ENCODE data around the gene GOLT1B. TPM values are rescaled to one million over a fixed set of nuclear protein-coding genes. Genes with fewer than 3 reads are reported as not detected.

GOLT1B gene
- total and polyA plus RNA-seq, 2 of the 8 experiments (the other 6 are each of a cell fraction or from before 2014, with no cell fraction given) = 18.3 to 38.3 TPM

- no peak for TF ChIP-seq CHD7 (IDR thresholded peaks at IDR 0.05; ENCODE audit: insufficient replicate concordance, low read length)
- TF ChIP-seq CTCF (IDR thresholded peaks at IDR 0.05; ENCODE audit: control extremely low read depth in 1 of 3, insufficient read depth in 1 of 3, low read depth in 1 of 3, low read length in 3 of 3) = no peak
- no peak for TF ChIP-seq RNF2 (IDR thresholded peaks at IDR 0.05; ENCODE audit: borderline replicate concordance, low read depth, low read length, missing control alignments, poor library complexity, severe bottlenecking)
- TF ChIP-seq SUZ12 (IDR thresholded peaks at IDR 0.05; ENCODE audit: low read length) = no peak
- TF ChIP-seq HDAC6 (IDR thresholded peaks at IDR 0.05; ENCODE audit: low read depth, low read length) = no peak
Measured at GRCh38 chr12:21483531-21483930, 18.1 kb upstream of the GOLT1B start (continued).

All from H1 (cell line).